ENCODE results near the gene NEDD4.

DNA sequence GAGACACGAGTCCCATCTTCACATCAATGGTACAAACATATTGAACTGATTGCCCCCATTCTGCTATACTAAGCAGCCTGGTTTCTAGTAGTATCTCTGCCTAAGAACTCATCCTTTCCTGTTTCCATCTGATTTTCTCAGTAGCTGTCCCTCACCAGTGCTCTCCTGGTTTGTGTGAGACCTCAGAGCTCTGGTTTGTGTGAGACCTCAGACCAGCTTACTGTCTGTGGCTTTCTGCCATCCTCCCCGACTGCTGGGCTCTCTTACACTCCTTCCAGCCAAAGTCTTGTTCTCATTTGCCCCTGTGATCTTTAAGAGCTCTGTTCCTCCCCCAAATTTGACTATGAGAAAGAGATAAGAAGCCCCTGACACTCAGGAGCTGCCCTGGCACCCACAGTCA, 41.1 kb upstream of the NEDD4 start:
- TF ChIP-seq POLR2A (IDR thresholded peaks at IDR 0.05; ENCODE audit: low read depth, low read length) (no peak), POLR2AphosphoS5 (IDR thresholded peaks at IDR 0.05; ENCODE audit: low read depth, low read length) (no peak)
